SU-DHL-6 (cell line): Measurements from ENCODE around the gene BRINP2.

Experiments used
- CTCF ChIP-seq: fragments of 200-600 bp; sonication (generic); IDR thresholded peaks from one replicate; pipeline ENCODE4 v1.5.1; 2017; ENCODE audit warnings: antibody characterized with exemption, mild to moderate bottlenecking, low read length, moderate library complexity; ENCODE audit not compliant: insufficient read depth, poor library complexity, severe bottlenecking
- EZH2phosphoT487 ChIP-seq: fragments of 200-600 bp; sonication (generic), shearing (Covaris generic); conservative IDR thresholded peaks from 2 replicates; pipeline ENCODE4 v1.6.1; 2018; ENCODE audit warnings: mild to moderate bottlenecking, antibody characterized with exemption, low read length, moderate library complexity, mixed read lengths

DNA sequence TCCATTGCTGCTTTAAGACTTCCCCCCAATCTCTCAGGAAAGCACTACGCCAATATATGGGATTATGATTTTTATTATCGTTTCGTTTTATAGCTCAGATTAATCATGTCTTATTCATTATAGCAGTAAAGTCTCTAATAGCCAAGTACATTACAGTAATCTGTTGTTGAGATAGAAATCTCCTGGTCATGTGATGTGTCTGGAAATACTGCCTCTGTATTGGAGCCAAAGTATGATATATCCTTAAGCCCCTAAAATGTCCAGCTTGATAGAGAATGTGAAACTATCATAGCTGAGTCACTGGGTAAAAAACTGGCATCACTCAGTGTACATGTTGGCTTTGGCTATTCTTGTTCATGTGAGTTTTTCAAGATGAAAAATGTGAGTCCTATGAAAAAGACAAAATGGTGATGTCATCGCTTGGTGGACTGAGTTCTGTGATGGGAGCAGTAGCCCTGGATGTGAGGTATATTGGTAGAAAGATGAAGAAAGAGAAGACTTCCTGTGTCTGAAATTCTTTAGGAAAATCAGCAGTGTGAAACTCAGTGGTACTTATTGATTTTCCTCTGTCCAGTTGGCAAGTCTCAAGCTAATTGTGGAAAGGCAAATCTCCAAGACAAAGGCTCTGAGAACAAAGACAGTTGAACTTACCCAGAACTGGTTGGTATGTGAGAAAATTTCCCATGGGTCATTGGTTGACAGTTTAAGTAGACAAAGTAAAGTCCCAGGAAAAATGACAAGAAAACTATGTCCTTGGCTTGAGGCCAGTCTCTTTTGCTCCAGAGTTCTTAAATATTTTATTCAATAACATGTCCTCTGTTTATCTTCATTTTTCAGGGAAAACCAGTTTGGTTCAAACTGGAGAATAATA is 76.2 kb downstream of the BRINP2 start:
- no peak for TF ChIP-seq CTCF
- no peak for TF ChIP-seq EZH2phosphoT487
